OCI-LY1 (cell line): Measurements from ENCODE around the gene GALNT7.

Experiments used
- H2AFZ ChIP-seq: fragments of 200-600 bp; sonication (generic), shearing (Covaris generic); 2 replicates; pipeline ENCODE4 v1.6.0; 2014; ENCODE audit warnings: antibody characterized with exemption, mild to moderate bottlenecking, low read length
- H3F3A ChIP-seq: fragments of 200-600 bp; sonication (generic), shearing (Covaris generic); 2 replicates; pipeline ENCODE4 v1.6.0; 2014; ENCODE audit warnings: mild to moderate bottlenecking, antibody characterized with exemption, low read length, moderate library complexity; ENCODE audit not compliant: insufficient read depth
- H3K27ac ChIP-seq: fragments of 200-600 bp; sonication (generic); 2 replicates; pipeline ENCODE4 v1.5.1; 2014; ENCODE audit warnings: low read length, mixed run types, mild to moderate bottlenecking, low read depth; ENCODE audit not compliant: poor library complexity, severe bottlenecking
- H3K27me3 ChIP-seq: fragments of 200-600 bp; sonication (generic); 2 replicates; pipeline ENCODE4 v1.6.0; 2014; ENCODE audit warnings: antibody characterized with exemption, mild to moderate bottlenecking, low read length, moderate library complexity; ENCODE audit not compliant: insufficient read depth
- H3K36me3 ChIP-seq: fragments of 200-600 bp; sonication (generic); 2 replicates; pipeline ENCODE4 v1.6.1; 2014; ENCODE audit warnings: mild to moderate bottlenecking, antibody characterized with exemption, low read length, moderate library complexity, mixed read lengths; ENCODE audit not compliant: insufficient read depth
- H3K4me1 ChIP-seq: fragments of 200-600 bp; sonication (generic); 2 replicates; pipeline ENCODE4 v1.5.1; 2014; ENCODE audit warnings: mild to moderate bottlenecking, low read length, moderate library complexity; ENCODE audit not compliant: insufficient read depth, severe bottlenecking
- H3K4me2 ChIP-seq: fragments of 200-600 bp; sonication (generic), shearing (Covaris generic); 2 replicates; pipeline ENCODE4 v1.6.1; 2014; ENCODE audit warnings: low read length
- H3K4me3 ChIP-seq: fragments of 200-600 bp; sonication (generic); 2 replicates; pipeline ENCODE4 v1.5.1; 2014; ENCODE audit warnings: low read length, low read depth, mild to moderate bottlenecking, mixed read lengths; ENCODE audit not compliant: poor library complexity, severe bottlenecking
- H3K79me2 ChIP-seq: fragments of 200-600 bp; shearing (Covaris generic); 2 replicates; pipeline ENCODE4 v1.6.1; 2016; ENCODE audit warnings: mixed run types, low read length, mixed read lengths; ENCODE audit not compliant: insufficient read depth
- H3K9ac ChIP-seq: fragments of 200-600 bp; sonication (generic), shearing (Covaris generic); 2 replicates; pipeline ENCODE4 v1.6.1; 2014; ENCODE audit warnings: mild to moderate bottlenecking, low read length, mixed read lengths
- H3K9me2 ChIP-seq: fragments of 200-600 bp; sonication (generic), shearing (Covaris generic); 2 replicates; pipeline ENCODE4 v1.6.1; 2014; ENCODE audit warnings: low read depth, mild to moderate bottlenecking, low read length, mixed read lengths
- H3K9me3 ChIP-seq: fragments of 200-600 bp; shearing (Covaris generic); 2 replicates; pipeline ENCODE4 v1.6.1; 2014; ENCODE audit warnings: low read length, mixed read lengths
- H4K20me1 ChIP-seq: fragments of 200-600 bp; sonication (generic), shearing (Covaris generic); 2 replicates; pipeline ENCODE4 v1.6.0; 2016; ENCODE audit warnings: mild to moderate bottlenecking, low read length; ENCODE audit not compliant: insufficient read depth
- EZH2 ChIP-seq: fragments of 200-600 bp; sonication (generic), shearing (Covaris generic); IDR thresholded peaks from 2 replicates; pipeline ENCODE4 v1.8.0; 2017; ENCODE audit warnings: borderline replicate concordance, mixed run types, mild to moderate bottlenecking, antibody characterized with exemption, low read length, moderate library complexity, mixed read lengths
- TF ChIP-seq, protein P1 (sequence below): fragments of 200-600 bp; sonication (generic), shearing (Covaris generic); IDR thresholded peaks from 2 replicates; pipeline ENCODE4 v1.5.1; 2017; ENCODE audit warnings: mild to moderate bottlenecking, antibody characterized with exemption, low read length, moderate library complexity, mixed read lengths

The GALNT7 gene

DNA sequence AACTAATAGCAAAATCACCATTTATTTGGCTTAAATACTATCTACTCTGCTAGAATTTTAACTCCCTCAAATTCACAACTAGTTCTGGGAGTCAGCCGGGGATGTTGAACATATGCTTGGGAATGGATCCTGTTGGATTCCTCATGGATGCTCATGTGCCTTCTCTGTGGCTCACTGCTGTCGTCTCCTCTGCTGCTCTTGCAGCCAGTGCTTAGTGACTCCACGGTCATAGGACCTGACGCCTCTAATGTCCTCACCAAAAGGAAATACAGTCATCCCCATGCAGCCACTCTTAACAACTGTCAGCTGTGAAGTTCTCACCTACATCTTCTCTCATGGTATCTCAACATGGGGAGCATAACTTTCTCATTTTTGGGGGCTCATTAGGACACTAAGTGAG, 106.1 kb downstream of the GALNT7 start:
- Histone ChIP-seq H3K27ac (no peak overlapping the region), H3K4me1 (peaks cover 3% of the 10 kb centered on the region), H3K27me3 (no peaks in the 10 kb centered on the region), H3K36me3 (peaks cover 37% of the 10 kb centered on the region), H3K9me3 (peaks cover 5% of the 10 kb centered on the region; the same call in 1 of the 2 replicates), H3F3A (no peaks in the 10 kb centered on the region), H3K9me2 (no peaks in the 10 kb centered on the region), H3K9ac (no peak overlapping the region), H3K79me2 (peaks cover 8% of the 10 kb centered on the region), H3K4me2 (no peak overlapping the region), H3K4me3 (no peak overlapping the region), H4K20me1 (no peaks in the 10 kb centered on the region), H2AFZ (no peak overlapping the region)
- TF ChIP-seq, protein P1, sequence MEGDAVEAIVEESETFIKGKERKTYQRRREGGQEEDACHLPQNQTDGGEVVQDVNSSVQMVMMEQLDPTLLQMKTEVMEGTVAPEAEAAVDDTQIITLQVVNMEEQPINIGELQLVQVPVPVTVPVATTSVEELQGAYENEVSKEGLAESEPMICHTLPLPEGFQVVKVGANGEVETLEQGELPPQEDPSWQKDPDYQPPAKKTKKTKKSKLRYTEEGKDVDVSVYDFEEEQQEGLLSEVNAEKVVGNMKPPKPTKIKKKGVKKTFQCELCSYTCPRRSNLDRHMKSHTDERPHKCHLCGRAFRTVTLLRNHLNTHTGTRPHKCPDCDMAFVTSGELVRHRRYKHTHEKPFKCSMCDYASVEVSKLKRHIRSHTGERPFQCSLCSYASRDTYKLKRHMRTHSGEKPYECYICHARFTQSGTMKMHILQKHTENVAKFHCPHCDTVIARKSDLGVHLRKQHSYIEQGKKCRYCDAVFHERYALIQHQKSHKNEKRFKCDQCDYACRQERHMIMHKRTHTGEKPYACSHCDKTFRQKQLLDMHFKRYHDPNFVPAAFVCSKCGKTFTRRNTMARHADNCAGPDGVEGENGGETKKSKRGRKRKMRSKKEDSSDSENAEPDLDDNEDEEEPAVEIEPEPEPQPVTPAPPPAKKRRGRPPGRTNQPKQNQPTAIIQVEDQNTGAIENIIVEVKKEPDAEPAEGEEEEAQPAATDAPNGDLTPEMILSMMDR: no peak
- no peak for TF ChIP-seq EZH2

DNA sequence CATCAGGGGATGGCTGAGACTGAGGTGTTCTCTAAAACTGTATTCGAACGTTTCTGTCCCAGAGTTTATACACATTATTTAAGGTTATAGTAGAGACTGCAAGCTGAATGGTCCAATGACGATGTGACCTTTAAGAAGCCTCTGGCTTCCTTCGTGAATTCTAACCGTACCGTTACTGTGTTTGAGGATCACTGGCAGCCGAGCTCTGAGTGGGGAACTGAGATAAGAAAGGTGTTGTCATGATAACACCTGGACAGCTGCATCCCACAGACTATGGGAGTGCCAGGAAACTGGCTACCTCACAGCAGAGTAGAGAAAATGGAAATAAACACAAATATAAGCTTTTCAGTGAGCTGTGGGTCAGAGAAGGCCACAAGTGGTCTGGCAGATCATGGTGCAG, 106.5 kb downstream of the GALNT7 start:
- Histone ChIP-seq H3K79me2 (peaks cover 4% of the 10 kb centered on the region), H3K36me3 (peaks cover 37% of the 10 kb centered on the region), H3K9ac (no peak overlapping the region), H3K4me3 (no peak overlapping the region), H3K9me2 (no peaks in the 10 kb centered on the region), H3K9me3 (peaks cover 5% of the 10 kb centered on the region; the same call in 1 of the 2 replicates), H2AFZ (no peak overlapping the region), H3K27ac (no peak overlapping the region), H3K4me1 (peaks cover 3% of the 10 kb centered on the region), H3K4me2 (no peak overlapping the region), H3F3A (no peaks in the 10 kb centered on the region), H3K27me3 (no peaks in the 10 kb centered on the region), H4K20me1 (no peaks in the 10 kb centered on the region)
- TF ChIP-seq, protein P1: no peak
- no peak for TF ChIP-seq EZH2

DNA sequence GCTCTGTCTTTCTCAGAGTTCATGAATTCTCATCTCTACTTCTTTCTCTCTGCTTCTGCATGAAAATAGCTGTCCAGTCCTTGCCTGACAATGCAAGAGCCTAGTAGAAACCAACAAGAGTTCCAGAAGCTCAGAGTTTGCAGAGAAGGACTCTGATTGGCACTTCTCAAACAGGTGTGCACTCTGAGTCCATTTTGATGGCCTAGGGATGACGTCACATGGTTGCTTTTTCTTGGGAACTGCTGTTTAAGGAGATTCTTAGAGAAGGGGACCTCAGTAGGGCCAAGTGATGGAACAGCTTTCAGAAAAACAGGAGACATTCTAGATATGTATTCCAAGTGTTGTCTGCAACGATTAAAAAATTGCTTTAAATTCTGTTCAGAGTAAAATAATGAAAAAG, 108.7 kb downstream of the GALNT7 start:
- H3K27ac ChIP-seq: no peak overlapping the region
- no peaks in the 10 kb centered on the region for H3F3A ChIP-seq
- H3K4me2 ChIP-seq: no peak overlapping the region
- peaks cover 21% of the 10 kb centered on the region for H3K4me1 ChIP-seq
- H3K4me3 ChIP-seq: no peak overlapping the region
- H3K9me2 ChIP-seq: no peaks in the 10 kb centered on the region
- H3K27me3 ChIP-seq: no peaks in the 10 kb centered on the region
- H3K9ac ChIP-seq: no peak overlapping the region
- H4K20me1 ChIP-seq: no peaks in the 10 kb centered on the region
- H2AFZ ChIP-seq: no peak overlapping the region
- TF ChIP-seq, protein P1: no peak
- no peak for TF ChIP-seq EZH2
- peaks cover 5% of the 10 kb centered on the region; the same call in 1 of the 2 replicates for H3K9me3 ChIP-seq
- H3K79me2 ChIP-seq: no peaks in the 10 kb centered on the region
- peaks cover 31% of the 10 kb centered on the region for H3K36me3 ChIP-seq
